GM10248 (cell line): ENCODE data around the gene KCNK7.
A peak's percentile ranks its signal among the peaks of the same experiment; 100 is the strongest.

ENCODE experiments used
- CTCF ChIA-PET: fragments of 300-600 bp; sonication (Branson Sonifier 250); formaldehyde crosslinking; extraction: SDS; loops from one replicate; lab custom pipeline; 2021; ENCODE audit warnings: antibody characterized with exemption; lab: Yijun Ruan, JAX
- POLR2A ChIA-PET: fragments of 350-650 bp; sonication (Branson Sonifier 250); formaldehyde crosslinking; extraction: SDS; loops from one replicate; lab custom pipeline; 2020; ENCODE audit warnings: antibody characterized with exemption; lab: Yijun Ruan, JAX
- DNase-seq: peaks from one replicate; pipeline ENCODE4 v3.0.0; 2012; ENCODE audit errors: extremely low spot score
- CTCF ChIP-seq: IDR thresholded peaks from 2 replicates; pipeline ENCODE4 v1.5.1; 2012; ENCODE audit warnings: mild to moderate bottlenecking, low read depth; ENCODE audit errors: extremely low read depth, missing control alignments, control extremely low read depth

The KCNK7 gene

GRCh38 chr11:65558930-65559509 lies 36.6 kb downstream of the KCNK7 start:
- ChIA-PET CTCF (interaction anchor here (3.9 to 9.4 kb wide), 2 partner anchors 12 to 17 kb away, joined by 24 to 86 read pairs; partner anchors contain the start of gene ZNRD2), POLR2A (no interaction called here)
- no peak for DNase-seq
- TF ChIP-seq CTCF = no peak

- no peak for TF ChIP-seq CTCF
- DNase-seq = peak; percentile 72
- CTCF ChIA-PET = interaction anchor here (3.9 to 9.4 kb wide), 2 partner anchors 12 to 16 kb away, joined by 24 to 86 read pairs; partner anchors contain the start of gene ZNRD2
- POLR2A ChIA-PET = no interaction called here
These were observed 37.3 kb downstream of the KCNK7 start, which contains the start of gene LTBP3 for GRCh38 chr11:65558002-65558929. TSS of gene LTBP3 (minus strand) at chr11:65558359. CDS start at chr11:65557959, 400 bp downstream.

- DNase-seq = no peak
- ChIA-PET CTCF (interaction anchor here (1.1 to 1.5 kb wide), 5 partner anchors 8 to 17 kb away, joined by 3 to 10 read pairs (median 4); no protein-coding TSS in a partner anchor), POLR2A (no interaction called here)
- no peak for TF ChIP-seq CTCF
These were observed 38.2 kb downstream of the KCNK7 start for GRCh38 chr11:65557280-65558001.

GRCh38 chr11:65556470-65557279 lies 38.9 kb downstream of the KCNK7 start:
- ChIA-PET POLR2A (no interaction called here), CTCF (interaction anchor here (1.1 to 1.5 kb wide), 5 partner anchors 9 to 17 kb away, joined by 3 to 10 read pairs (median 4); no protein-coding TSS in a partner anchor)
- DNase-seq = no peak
- no peak for TF ChIP-seq CTCF

- DNase-seq = no peak
- ChIA-PET CTCF (interaction anchor here (1.4 to 1.5 kb wide), 2 partner anchors 14 to 15 kb away, joined by 4 to 12 read pairs; no protein-coding TSS in a partner anchor), POLR2A (no interaction called here)
- no peak for TF ChIP-seq CTCF
These were observed 39.8 kb downstream of the KCNK7 start for GRCh38 chr11:65555693-65556231.
